Gastrocnemius medialis (tissue), 4 donors: ENCODE measurements around the gene MYO16. TPM values are rescaled to one million over a fixed set of nuclear protein-coding genes. Genes with fewer than 3 reads are reported as not detected.
A peak's percentile ranks its signal among the peaks of the same experiment; 100 is the strongest.

Experiments used
- ATAC-seq, 2 donors: fragments of 150-250 bp; one replicate each; pipeline ENCODE4 v1.9.1; 2016
- DNase-seq, 2 donors: peaks; one replicate each; pipeline ENCODE4 v3.0.0-alpha.2; 2019
- H3K27ac ChIP-seq, 4 donors: fragments of 200-600 bp; sonication (generic); 1 replicate in 1 of 4; 2 replicates in 3 of 4; pipeline ENCODE4 v1.5.1; 2016 to 2018; ENCODE audit warnings: mild to moderate bottlenecking in 2 of 4, moderate library complexity in 1 of 4
- H3K27me3 ChIP-seq, 3 donors: fragments of 200-600 bp; sonication (generic) in 2 of 3; 1 replicate in 1 of 3; 2 replicates in 2 of 3; pipeline versions ENCODE4 v1.5.1 to v1.6.0; 2016 to 2019; ENCODE audit warnings: mild to moderate bottlenecking in 1 of 3, moderate library complexity in 1 of 3
- H3K36me3 ChIP-seq, 2 donors: fragments of 200-600 bp; sonication (generic) in 1 of 2; one replicate each; pipeline ENCODE4 v1.5.1; 2017 to 2018
- H3K4me1 ChIP-seq, 2 donors: fragments of 200-600 bp; sonication (generic) in 1 of 2; one replicate each; pipeline ENCODE4 v1.5.1; 2016 to 2017; ENCODE audit warnings: mild to moderate bottlenecking in 2 of 2
- H3K4me3 ChIP-seq, 4 donors: fragments of 200-600 bp; sonication (generic) in 3 of 4; 1 replicate in 1 of 4; 2 replicates in 3 of 4; pipeline ENCODE4 v1.5.1; 2016 to 2019; ENCODE audit warnings: mild to moderate bottlenecking in 2 of 4
- H3K9me3 ChIP-seq, 3 donors: fragments of 200-600 bp; sonication (generic) in 2 of 3; 1 replicate in 1 of 3; 2 replicates in 2 of 3; pipeline ENCODE4 v1.5.1; 2016 to 2019
- CTCF ChIP-seq, 5 experiments: fragments of 450-650 bp in 3 of 5; fragments of 200-600 bp in 2 of 5; sonication (generic) in 2 of 5; IDR thresholded peaks in 4 of 5; conservative IDR thresholded peaks in 1 of 5; 1 replicate in 4 of 5; 2 replicates in 1 of 5; pipeline ENCODE4 v1.5.1; 2016 to 2019; ENCODE audit warnings: antibody characterized with exemption in 5 of 5, mild to moderate bottlenecking in 3 of 5, moderate library complexity in 3 of 5
- POLR2A ChIP-seq, 2 donors: fragments of 450-650 bp; IDR thresholded peaks; one replicate each; pipeline ENCODE4 v1.6.1; 2017; ENCODE audit warnings: antibody characterized with exemption in 2 of 2, mild to moderate bottlenecking in 2 of 2, moderate library complexity in 2 of 2
- in situ Hi-C, 4 donors: fragments of 200-750 bp; cut with MboI; loops; one replicate each; pipeline versions ENCODE4 v1.15.0 to v1.8.0; 2017; ENCODE audit warnings: low sequenced_read_pairs in 4 of 4
- intact Hi-C: fragments of 100-400 bp; cut with DNase I; formaldehyde crosslinking; loops from one replicate; pipeline ENCODE4 v1.15.1; 2023; ENCODE audit warnings: low total_unique reads
- total RNA-seq, 4 donors: library from RNA; depleted of rRNA; stranded (reverse); fragments of >200 nt; gene quantifications; one replicate each; pipeline versions ENCODE4 v1.1.0 to v1.2.3, GENCODE V29; 2016

The MYO16 gene
- total RNA-seq, 4 donors from 2014 or later, result 0.02 TPM; not detected in 3

- Histone ChIP-seq H3K9me3 (no peaks in the 10 kb centered on the region), H3K27me3 (no peaks in the 10 kb centered on the region), H3K36me3 (no peaks in the 10 kb centered on the region), H3K27ac (no peak overlapping the region), H3K4me3 (no peak overlapping the region), H3K4me1 (no peaks in the 10 kb centered on the region)
- in situ Hi-C loops (loop anchor here in 3 of 4 donors (25.0 kb wide), 3 partner anchors 829 to 1854 kb away; partner anchors contain the start of gene IRS2 (in 3 of the 3)), intact Hi-C loops (no loop called here)
- DNase-seq (no peak), ATAC-seq (no peak)
- TF ChIP-seq CTCF (IDR thresholded peaks at IDR 0.05 in 4 of 5, conservative IDR thresholded peaks at IDR 0.05 in 1 of 5) (no peak), POLR2A (IDR thresholded peaks at IDR 0.05) (no peak)
Measured at GRCh38 chr13:108958013-108958376, 328.6 kb downstream of the MYO16 start.

GRCh38 chr13:108959234-108959633 is 329.8 kb downstream of the MYO16 start:
- Histone ChIP-seq H3K36me3 (no peaks in the 10 kb centered on the region), H3K27ac (no peak overlapping the region), H3K9me3 (no peaks in the 10 kb centered on the region), H3K27me3 (no peaks in the 10 kb centered on the region), H3K4me1 (no peaks in the 10 kb centered on the region), H3K4me3 (no peak overlapping the region)
- ATAC-seq, result no peak
- in situ Hi-C loops, result loop anchor here in 3 of 4 donors (25.0 kb wide), 3 partner anchors 828 to 1853 kb away; partner anchors contain the start of gene IRS2 (in 3 of the 3)
- intact Hi-C loops, result no loop called here
- TF ChIP-seq CTCF (IDR thresholded peaks at IDR 0.05 in 4 of 5, conservative IDR thresholded peaks at IDR 0.05 in 1 of 5) (no peak), POLR2A (IDR thresholded peaks at IDR 0.05) (no peak)
- DNase-seq, result no peak

GRCh38 chr13:108960006-108960405 is 330.6 kb downstream of the MYO16 start:
- no peak overlapping the region for H3K4me3 ChIP-seq
- intact Hi-C loops, result loop anchor here (5.0 kb wide), 2 partner anchors 832 to 1147 kb away; no protein-coding TSS in a partner anchor
- no peak for DNase-seq
- no peaks in the 10 kb centered on the region for H3K36me3 ChIP-seq
- in situ Hi-C loops, result loop anchor here (10.0 to 25.0 kb wide), 4 partner anchors 827 to 1852 kb away; partner anchors contain the start of gene IRS2 (in 3 of the 4)
- H3K27me3 ChIP-seq, result no peaks in the 10 kb centered on the region
- no peaks in the 10 kb centered on the region for H3K4me1 ChIP-seq
- ATAC-seq, result no peak
- H3K27ac ChIP-seq, result no peak overlapping the region
- no peak for TF ChIP-seq CTCF (IDR thresholded peaks at IDR 0.05 in 4 of 5, conservative IDR thresholded peaks at IDR 0.05 in 1 of 5)
- TF ChIP-seq POLR2A (IDR thresholded peaks at IDR 0.05), result no peak
- no peaks in the 10 kb centered on the region for H3K9me3 ChIP-seq

GRCh38 chr13:108961542-108962125 is 332.2 kb downstream of the MYO16 start:
- no peak overlapping the region for H3K27ac ChIP-seq
- ATAC-seq (peak; percentile 79 to 89), DNase-seq (no peak)
- H3K4me1 ChIP-seq, result no peaks in the 10 kb centered on the region
- intact Hi-C loops, result loop anchor here (5.0 kb wide), 2 partner anchors 831 to 1146 kb away; no protein-coding TSS in a partner anchor
- in situ Hi-C loops, result loop anchor here (10.0 to 25.0 kb wide), 4 partner anchors 826 to 1851 kb away; partner anchors contain the start of gene IRS2 (in 3 of the 4)
- no peak overlapping the region for H3K4me3 ChIP-seq
- H3K36me3 ChIP-seq, result no peaks in the 10 kb centered on the region
- no peaks in the 10 kb centered on the region for H3K9me3 ChIP-seq
- TF ChIP-seq CTCF (IDR thresholded peaks at IDR 0.05 in 4 of 5, conservative IDR thresholded peaks at IDR 0.05 in 1 of 5) (peak; percentile 58 to 87 (median 75)), POLR2A (IDR thresholded peaks at IDR 0.05) (no peak)
- H3K27me3 ChIP-seq, result no peaks in the 10 kb centered on the region
